HG02623 (cell line): ENCODE results near the gene DCTD.

Source experiments
- ATAC-seq: cut with Tn5 transposase; IDR thresholded peaks from one replicate; pipeline ENCODE4 v1.9.1; 2021; ENCODE audit warnings: moderate library complexity; ENCODE audit not compliant: unreplicated experiment

DCTD gene

DNA sequence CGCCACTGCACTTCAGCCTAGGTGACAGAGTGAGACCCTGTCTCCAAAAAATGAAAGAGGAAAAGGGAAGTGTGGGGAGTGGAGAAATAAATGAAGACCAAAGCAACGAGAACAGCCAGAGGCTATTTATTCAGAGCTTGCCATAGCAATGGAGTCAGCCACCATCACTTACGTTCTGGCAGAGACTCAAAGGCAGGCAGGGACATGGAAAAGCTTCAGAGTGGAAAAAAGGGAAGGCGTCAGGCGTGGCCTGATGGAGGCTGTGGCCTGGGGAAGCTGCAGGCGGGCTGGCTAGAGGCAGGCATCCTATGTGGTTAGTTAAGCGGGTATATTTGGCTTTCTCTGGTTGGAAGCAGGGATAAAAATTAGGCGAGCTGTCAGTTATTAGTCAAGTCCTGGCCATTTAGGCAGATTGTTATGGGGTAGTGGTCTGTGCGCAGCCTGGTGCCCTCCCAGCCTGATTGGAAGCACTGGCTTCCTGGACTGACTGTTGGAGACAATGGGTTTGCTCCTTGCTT lies 73.3 kb downstream of the DCTD start:
- ATAC-seq, result no peak

DNA sequence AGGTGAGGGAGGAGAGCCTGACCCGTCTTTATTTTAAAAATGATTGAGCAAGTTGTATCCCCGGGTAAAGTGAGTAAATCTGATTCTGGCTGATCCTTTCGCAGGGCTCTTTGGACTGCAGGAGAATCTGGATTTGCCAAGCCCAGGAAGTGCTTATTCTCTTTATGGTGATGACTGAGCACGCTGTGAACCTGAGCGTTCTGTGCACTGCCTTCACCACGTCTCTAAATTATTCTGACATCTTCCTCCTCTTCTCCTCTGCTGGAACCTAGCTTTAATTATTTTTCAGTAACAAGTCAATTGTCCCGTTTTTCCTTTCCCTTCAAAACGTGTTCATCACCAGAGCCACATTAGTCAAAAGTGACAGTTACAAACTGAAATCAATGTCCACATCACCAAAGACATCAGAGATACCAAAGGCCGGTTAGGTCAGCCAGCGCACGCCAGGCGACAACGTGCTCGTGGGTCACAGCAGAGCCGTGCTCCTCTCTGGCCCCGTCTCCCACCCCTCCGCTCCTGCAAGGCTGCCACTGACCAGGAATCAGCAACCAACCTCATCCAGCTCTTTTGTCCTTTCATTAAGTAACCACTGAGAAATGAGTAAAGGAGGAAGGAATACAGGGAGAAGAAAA lies 74.3 kb downstream of the DCTD start:
- ATAC-seq, result no peak

DNA sequence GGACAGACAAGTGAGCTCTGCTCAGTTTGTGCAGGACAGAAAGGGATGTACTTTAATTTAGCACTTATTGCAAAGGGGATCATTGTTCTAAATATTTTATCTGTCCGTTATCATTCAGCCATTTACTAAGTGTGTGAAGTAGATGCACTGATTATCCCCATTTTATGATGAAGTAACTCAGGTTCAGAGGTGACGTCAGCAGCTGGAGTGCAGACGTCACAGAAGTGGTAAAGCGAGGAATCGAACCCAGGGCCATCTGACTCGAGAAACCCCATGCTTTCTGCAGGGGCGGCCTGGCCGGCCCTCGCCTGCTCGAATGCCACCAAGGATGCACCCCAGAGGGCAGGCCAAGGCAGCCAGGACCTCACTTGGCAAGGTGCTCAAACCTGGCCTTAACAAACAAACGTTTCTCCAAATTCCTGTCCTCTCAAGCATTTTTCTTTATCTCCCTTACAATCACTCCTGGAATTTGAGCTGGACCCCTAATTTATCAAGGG lies 75.0 kb downstream of the DCTD start:
- no peak for ATAC-seq

DNA sequence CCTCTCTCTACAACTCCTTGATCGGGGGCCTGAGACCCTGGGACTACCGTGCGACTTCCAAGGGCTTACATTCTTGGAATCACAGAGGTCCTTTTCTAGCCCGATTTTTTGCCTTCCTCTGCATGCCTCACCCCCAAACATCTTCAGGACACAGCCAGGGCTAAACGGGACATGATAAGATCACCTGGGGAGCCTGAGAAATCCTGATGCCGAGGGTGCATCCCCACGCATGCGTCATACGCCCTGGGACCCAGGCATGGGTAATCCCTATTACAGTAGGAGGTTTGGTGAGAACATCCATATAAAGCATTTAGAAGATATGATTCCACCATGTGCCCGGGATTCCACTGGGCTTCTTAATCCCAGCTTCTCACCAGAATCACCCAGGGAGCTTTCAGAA lies 77.1 kb downstream of the DCTD start:
- ATAC-seq, result no peak
